A549 (cell line): ENCODE measurements around the gene RND2. TPM values are rescaled to one million over a fixed set of nuclear protein-coding genes. Genes with fewer than 3 reads are reported as not detected.

Experiments used
- ATAC-seq, 2 experiments: fragments of 200-7000 bp in 1 of 2; fragments of >200 bp in 1 of 2; cut with Nextera tagmentation in 1 of 2; cut with Tn5 transposase in 1 of 2; 3 replicates each; pipeline versions ENCODE4 v1.8.0 to v1.9.1; 2018 to 2020; ENCODE audit warnings: mild to moderate bottlenecking in 1 of 2, moderate library complexity in 1 of 2
- CTCF ChIA-PET: fragments of 300-600 bp; sonication (Branson Sonifier 250); formaldehyde crosslinking; extraction: SDS; loops from one replicate; lab custom pipeline; 2021; ENCODE audit warnings: antibody characterized with exemption, inconsistent platforms; lab: Yijun Ruan, JAX
- POLR2A ChIA-PET: fragments of 350-600 bp; formaldehyde crosslinking; extraction: SDS; loops from one replicate; lab custom pipeline; 2021; ENCODE audit warnings: antibody characterized with exemption, inconsistent platforms; lab: Yijun Ruan, JAX
- DNase-seq, 2 experiments: peaks; one replicate each; pipeline versions ENCODE4 v3.0.0 to v3.0.0-alpha.2; 2011 to 2016; ENCODE audit warnings: low read depth in 1 of 2, low spot score in 1 of 2
- FAIRE-seq: peaks from 2 replicates; lab custom pipeline; 2011; peaks lifted over from hg19 to GRCh38; lab: Jason Lieb, UNC
- H3K27ac ChIP-seq, 2 experiments: fragments of >200 bp; sonication (Bioruptor Twin); formaldehyde crosslinking; 3 replicates each; pipeline ENCODE4 v1.5.1; 2016 to 2017
- H3K4me1 ChIP-seq: fragments of >200 bp; sonication (Bioruptor Twin); formaldehyde crosslinking; 3 replicates; pipeline ENCODE4 v1.6.1; 2016
- H3K4me2 ChIP-seq: fragments of >200 bp; sonication (Bioruptor Twin); formaldehyde crosslinking; 3 replicates; pipeline ENCODE4 v1.6.1; 2016
- H3K4me3 ChIP-seq: fragments of >200 bp; sonication (Bioruptor Twin); formaldehyde crosslinking; 3 replicates; pipeline ENCODE4 v1.5.1; 2016
- H3K9me3 ChIP-seq: fragments of >200 bp; sonication (Bioruptor Twin); formaldehyde crosslinking; 3 replicates; pipeline ENCODE4 v1.6.1; 2016
- BHLHE40 ChIP-seq: IDR thresholded peaks from 2 replicates; pipeline ENCODE4 v1.6.1; 2012; ENCODE audit warnings: low read depth, low read length, inconsistent platforms
- CEBPB ChIP-seq, 2 experiments: fragments of >200 bp in 1 of 2; sonication (Bioruptor Twin) in 1 of 2; formaldehyde crosslinking in 1 of 2; IDR thresholded peaks; 2 replicates each; pipeline ENCODE4 v1.6.1; 2012 to 2016
- CHD2 ChIP-seq: fragments of 150-350 bp; IDR thresholded peaks from 2 replicates; pipeline ENCODE4 v1.6.1; 2014; ENCODE audit warnings: low read length; ENCODE audit not compliant: partially characterized antibody
- EHF ChIP-seq: fragments of 250-450 bp; sonication (Bioruptor Pico); IDR thresholded peaks from 2 replicates; pipeline ENCODE4 v1.5.0; 2020; ENCODE audit warnings: mild to moderate bottlenecking
- GATA3 ChIP-seq: IDR thresholded peaks from 2 replicates; pipeline ENCODE4 v1.6.1; 2012; ENCODE audit warnings: borderline replicate concordance
- HEYL ChIP-seq: fragments of 250-450 bp; sonication (Bioruptor Pico); IDR thresholded peaks from 2 replicates; pipeline ENCODE4 v1.8.0; 2021; ENCODE audit warnings: mild to moderate bottlenecking, moderate library complexity
- HMGXB4 ChIP-seq: fragments of 250-450 bp; sonication (Bioruptor Pico); IDR thresholded peaks from 2 replicates; pipeline ENCODE4 v1.5.0; 2021; ENCODE audit warnings: mild to moderate bottlenecking, moderate library complexity, borderline replicate concordance
- KDM1A ChIP-seq: fragments of 200-600 bp; sonication (generic); IDR thresholded peaks from 2 replicates; pipeline ENCODE4 v1.6.1; 2016; ENCODE audit warnings: low read depth, mild to moderate bottlenecking
- KDM5A ChIP-seq: fragments of 200-600 bp; sonication (generic); IDR thresholded peaks from 2 replicates; pipeline ENCODE4 v1.6.1; 2016; ENCODE audit warnings: antibody characterized with exemption, mild to moderate bottlenecking
- MAFK ChIP-seq: fragments of 450-650 bp; IDR thresholded peaks from 2 replicates; pipeline ENCODE4 v1.6.1; 2014; ENCODE audit not compliant: partially characterized antibody
- MAX ChIP-seq: IDR thresholded peaks from 2 replicates; pipeline ENCODE4 v1.6.1; 2012
- RAD21 ChIP-seq, 2 experiments: fragments of >200 bp in 1 of 2; sonication (Bioruptor Twin) in 1 of 2; formaldehyde crosslinking in 1 of 2; IDR thresholded peaks in 1 of 2; conservative IDR thresholded peaks in 1 of 2; 2 replicates in 1 of 2; 3 replicates in 1 of 2; pipeline ENCODE4 v1.6.1; 2012 to 2018; ENCODE audit warnings: inconsistent platforms in 1 of 2
- RARB ChIP-seq: fragments of 250-450 bp; sonication (Bioruptor Pico); IDR thresholded peaks from 2 replicates; pipeline ENCODE4 v1.8.0; 2021; ENCODE audit warnings: mild to moderate bottlenecking, moderate library complexity
- ZNF302 ChIP-seq: fragments of 250-450 bp; sonication (Bioruptor Pico); IDR thresholded peaks from 2 replicates; pipeline ENCODE4 v1.9.0; 2021; ENCODE audit warnings: inconsistent platforms, mild to moderate bottlenecking, moderate library complexity
- WGBS: methylation state at CpG from one replicate; pipeline ENCODE4 v1.1.6; 2017; ENCODE audit errors: missing lambda C conversion rate; 5-methylcytosine and 5-hydroxymethylcytosine counted together
- polyA plus RNA-seq, 4 experiments: library from polyadenylated mRNA; depleted of rRNA in 3 of 4; stranded (reverse); fragments of >200 nt; fragmentation: RNase III in 1 of 4; extraction: RNeasy Plus Mini Kit Qiagen cat#74134 plus additional on column Dnase treatment in 1 of 4; gene quantifications; 2 replicates in 3 of 4; 3 replicates in 1 of 4; pipeline ENCODE4 v1.2.3, GENCODE V29; 2011 to 2017
- TF ChIP-seq, protein P1 (sequence below): fragments of >200 bp; sonication (Bioruptor Twin); formaldehyde crosslinking; IDR thresholded peaks from 3 replicates; pipeline ENCODE4 v1.5.1; 2016
- TF ChIP-seq, protein P2 (sequence below): IDR thresholded peaks from 2 replicates; pipeline ENCODE4 v1.6.1; 2012; ENCODE audit warnings: low read depth, borderline replicate concordance
- TF ChIP-seq, protein P3 (sequence below): fragments of 200-600 bp; sonication (generic); IDR thresholded peaks from 2 replicates; pipeline ENCODE4 v1.6.1; 2016; ENCODE audit warnings: antibody characterized with exemption, mild to moderate bottlenecking, moderate library complexity
- TF ChIP-seq, protein P4 (sequence below): fragments of 450-650 bp; IDR thresholded peaks from 2 replicates; pipeline ENCODE4 v1.6.1; 2014; ENCODE audit warnings: antibody characterized with exemption

RND2 gene
- polyA plus RNA-seq, 2 of the 4 experiments (the other 2 are of a cell fraction), result 0.19 to 0.28 TPM

GRCh38 chr17:43079641-43080302 lies 54.7 kb downstream of the RND2 start:
- POLR2A ChIA-PET, result no interaction called here
- no peak for ATAC-seq
- H3K9me3 ChIP-seq, result no peaks in the 10 kb centered on the region
- H3K4me1 ChIP-seq, result no peaks in the 10 kb centered on the region
- TF ChIP-seq GATA3, result no peak
- no peak for TF ChIP-seq MAFK
- no peak for TF ChIP-seq CEBPB (IDR thresholded peaks at IDR 0.05)
- TF ChIP-seq KDM5A, result no peak
- no peak for TF ChIP-seq ZNF302 (CRISPR knock-in tag)
- TF ChIP-seq RAD21 (conservative IDR thresholded peaks at IDR 0.05 in 1 of 2, IDR thresholded peaks at IDR 0.05 in 1 of 2), result no peak
- no peak for TF ChIP-seq CHD2
- no peak for TF ChIP-seq RARB (CRISPR knock-in tag)
- TF ChIP-seq MAX, result no peak
- TF ChIP-seq, protein P1, sequence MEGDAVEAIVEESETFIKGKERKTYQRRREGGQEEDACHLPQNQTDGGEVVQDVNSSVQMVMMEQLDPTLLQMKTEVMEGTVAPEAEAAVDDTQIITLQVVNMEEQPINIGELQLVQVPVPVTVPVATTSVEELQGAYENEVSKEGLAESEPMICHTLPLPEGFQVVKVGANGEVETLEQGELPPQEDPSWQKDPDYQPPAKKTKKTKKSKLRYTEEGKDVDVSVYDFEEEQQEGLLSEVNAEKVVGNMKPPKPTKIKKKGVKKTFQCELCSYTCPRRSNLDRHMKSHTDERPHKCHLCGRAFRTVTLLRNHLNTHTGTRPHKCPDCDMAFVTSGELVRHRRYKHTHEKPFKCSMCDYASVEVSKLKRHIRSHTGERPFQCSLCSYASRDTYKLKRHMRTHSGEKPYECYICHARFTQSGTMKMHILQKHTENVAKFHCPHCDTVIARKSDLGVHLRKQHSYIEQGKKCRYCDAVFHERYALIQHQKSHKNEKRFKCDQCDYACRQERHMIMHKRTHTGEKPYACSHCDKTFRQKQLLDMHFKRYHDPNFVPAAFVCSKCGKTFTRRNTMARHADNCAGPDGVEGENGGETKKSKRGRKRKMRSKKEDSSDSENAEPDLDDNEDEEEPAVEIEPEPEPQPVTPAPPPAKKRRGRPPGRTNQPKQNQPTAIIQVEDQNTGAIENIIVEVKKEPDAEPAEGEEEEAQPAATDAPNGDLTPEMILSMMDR, result no peak
- no peak for TF ChIP-seq HMGXB4 (CRISPR knock-in tag)
- TF ChIP-seq, protein P2, sequence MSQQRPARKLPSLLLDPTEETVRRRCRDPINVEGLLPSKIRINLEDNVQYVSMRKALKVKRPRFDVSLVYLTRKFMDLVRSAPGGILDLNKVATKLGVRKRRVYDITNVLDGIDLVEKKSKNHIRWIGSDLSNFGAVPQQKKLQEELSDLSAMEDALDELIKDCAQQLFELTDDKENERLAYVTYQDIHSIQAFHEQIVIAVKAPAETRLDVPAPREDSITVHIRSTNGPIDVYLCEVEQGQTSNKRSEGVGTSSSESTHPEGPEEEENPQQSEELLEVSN, result no peak
- TF ChIP-seq BHLHE40, result no peak
- no peak for TF ChIP-seq KDM1A
- TF ChIP-seq EHF (CRISPR knock-in tag), result no peak
- TF ChIP-seq, protein P3, sequence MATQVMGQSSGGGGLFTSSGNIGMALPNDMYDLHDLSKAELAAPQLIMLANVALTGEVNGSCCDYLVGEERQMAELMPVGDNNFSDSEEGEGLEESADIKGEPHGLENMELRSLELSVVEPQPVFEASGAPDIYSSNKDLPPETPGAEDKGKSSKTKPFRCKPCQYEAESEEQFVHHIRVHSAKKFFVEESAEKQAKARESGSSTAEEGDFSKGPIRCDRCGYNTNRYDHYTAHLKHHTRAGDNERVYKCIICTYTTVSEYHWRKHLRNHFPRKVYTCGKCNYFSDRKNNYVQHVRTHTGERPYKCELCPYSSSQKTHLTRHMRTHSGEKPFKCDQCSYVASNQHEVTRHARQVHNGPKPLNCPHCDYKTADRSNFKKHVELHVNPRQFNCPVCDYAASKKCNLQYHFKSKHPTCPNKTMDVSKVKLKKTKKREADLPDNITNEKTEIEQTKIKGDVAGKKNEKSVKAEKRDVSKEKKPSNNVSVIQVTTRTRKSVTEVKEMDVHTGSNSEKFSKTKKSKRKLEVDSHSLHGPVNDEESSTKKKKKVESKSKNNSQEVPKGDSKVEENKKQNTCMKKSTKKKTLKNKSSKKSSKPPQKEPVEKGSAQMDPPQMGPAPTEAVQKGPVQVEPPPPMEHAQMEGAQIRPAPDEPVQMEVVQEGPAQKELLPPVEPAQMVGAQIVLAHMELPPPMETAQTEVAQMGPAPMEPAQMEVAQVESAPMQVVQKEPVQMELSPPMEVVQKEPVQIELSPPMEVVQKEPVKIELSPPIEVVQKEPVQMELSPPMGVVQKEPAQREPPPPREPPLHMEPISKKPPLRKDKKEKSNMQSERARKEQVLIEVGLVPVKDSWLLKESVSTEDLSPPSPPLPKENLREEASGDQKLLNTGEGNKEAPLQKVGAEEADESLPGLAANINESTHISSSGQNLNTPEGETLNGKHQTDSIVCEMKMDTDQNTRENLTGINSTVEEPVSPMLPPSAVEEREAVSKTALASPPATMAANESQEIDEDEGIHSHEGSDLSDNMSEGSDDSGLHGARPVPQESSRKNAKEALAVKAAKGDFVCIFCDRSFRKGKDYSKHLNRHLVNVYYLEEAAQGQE, result no peak
- no peak for TF ChIP-seq HEYL (CRISPR knock-in tag)
- TF ChIP-seq, protein P4, sequence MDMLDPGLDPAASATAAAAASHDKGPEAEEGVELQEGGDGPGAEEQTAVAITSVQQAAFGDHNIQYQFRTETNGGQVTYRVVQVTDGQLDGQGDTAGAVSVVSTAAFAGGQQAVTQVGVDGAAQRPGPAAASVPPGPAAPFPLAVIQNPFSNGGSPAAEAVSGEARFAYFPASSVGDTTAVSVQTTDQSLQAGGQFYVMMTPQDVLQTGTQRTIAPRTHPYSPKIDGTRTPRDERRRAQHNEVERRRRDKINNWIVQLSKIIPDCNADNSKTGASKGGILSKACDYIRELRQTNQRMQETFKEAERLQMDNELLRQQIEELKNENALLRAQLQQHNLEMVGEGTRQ, result no peak
- TF ChIP-seq, all 56 proteins: peak for 0
- CTCF ChIA-PET, result interaction anchor here (0.6 to 1.5 kb wide), 2 partner anchors 82 to 313 kb away, joined by 3 to 5 read pairs; no protein-coding TSS in a partner anchor
- no peak for DNase-seq
- H3K27ac ChIP-seq, result no peak overlapping the region
- whole genome bisulfite sequencing, result 97% methylated on average over 1 of the region's 1 CpG
- no peak overlapping the region for H3K4me3 ChIP-seq
- H3K4me2 ChIP-seq, result no peak overlapping the region
- FAIRE-seq, result no peak

Other genes starting within 250 kb of the RND2 start
- 1.1 and 1.6 TPM in 2 replicates for gene WNK4, start 244.6 kb upstream of the RND2 start, polyA plus RNA-seq (2011; rRNA removed)
- gene WNK4, start 244.6 kb upstream of the RND2 start, polyA plus RNA-seq (2017; fragmentation: RNase III; extraction: RNeasy Plus Mini Kit Qiagen cat#74134 plus additional on column Dnase treatment), result 1.3 to 1.5 TPM (median 1.5 TPM) in 3 replicates
- gene COA3, start 226.5 kb upstream of the RND2 start, polyA plus RNA-seq (2011; rRNA removed), result 126 and 170 TPM in 2 replicates
- 127 to 131 TPM (median 130 TPM) in 3 replicates for gene COA3, start 226.5 kb upstream of the RND2 start, polyA plus RNA-seq (2017; fragmentation: RNase III; extraction: RNeasy Plus Mini Kit Qiagen cat#74134 plus additional on column Dnase treatment)
- gene CNTD1, start 226.4 kb upstream of the RND2 start, polyA plus RNA-seq (2011; rRNA removed), result 0.06 and 0.07 TPM in 2 replicates
- 0.10 to 0.47 TPM (median 0.17 TPM) in 3 replicates for gene CNTD1, start 226.4 kb upstream of the RND2 start, polyA plus RNA-seq (2017; fragmentation: RNase III; extraction: RNeasy Plus Mini Kit Qiagen cat#74134 plus additional on column Dnase treatment)
- gene BECN1, start 200.9 kb upstream of the RND2 start, polyA plus RNA-seq (2011; rRNA removed), result 125 and 138 TPM in 2 replicates
- 98.9 to 103 TPM (median 99.8 TPM) in 3 replicates for gene BECN1, start 200.9 kb upstream of the RND2 start, polyA plus RNA-seq (2017; fragmentation: RNase III; extraction: RNeasy Plus Mini Kit Qiagen cat#74134 plus additional on column Dnase treatment)
- gene PSME3, start 191.8 kb upstream of the RND2 start, polyA plus RNA-seq (2011; rRNA removed), result 220 and 257 TPM in 2 replicates
- 214 to 241 TPM (median 223 TPM) in 3 replicates for gene PSME3, start 191.8 kb upstream of the RND2 start, polyA plus RNA-seq (2017; fragmentation: RNase III; extraction: RNeasy Plus Mini Kit Qiagen cat#74134 plus additional on column Dnase treatment)
- 2.7 and 3.0 TPM in 2 replicates for gene AOC2, start 180.7 kb upstream of the RND2 start, polyA plus RNA-seq (2011; rRNA removed)
- 1.7 to 1.9 TPM (median 1.8 TPM) in 3 replicates for gene AOC2, start 180.7 kb upstream of the RND2 start, polyA plus RNA-seq (2017; fragmentation: RNase III; extraction: RNeasy Plus Mini Kit Qiagen cat#74134 plus additional on column Dnase treatment)
- gene AOC3, start 174.0 kb upstream of the RND2 start, polyA plus RNA-seq (2011; rRNA removed), result 1.4 and 1.6 TPM in 2 replicates
- 0.79 to 1.1 TPM (median 0.97 TPM) in 3 replicates for gene AOC3, start 174.0 kb upstream of the RND2 start, polyA plus RNA-seq (2017; fragmentation: RNase III; extraction: RNeasy Plus Mini Kit Qiagen cat#74134 plus additional on column Dnase treatment)
- gene G6PC1, start 124.4 kb upstream of the RND2 start, polyA plus RNA-seq (2011; rRNA removed), result not detected in 2 replicates
- gene G6PC1, start 124.4 kb upstream of the RND2 start, polyA plus RNA-seq (2017; fragmentation: RNase III; extraction: RNeasy Plus Mini Kit Qiagen cat#74134 plus additional on column Dnase treatment), result not detected in 3 replicates
- gene AARSD1, start 60.8 kb upstream of the RND2 start, polyA plus RNA-seq (2011; rRNA removed), result 56.9 and 66.6 TPM in 2 replicates
- gene AARSD1, start 60.8 kb upstream of the RND2 start, polyA plus RNA-seq (2017; fragmentation: RNase III; extraction: RNeasy Plus Mini Kit Qiagen cat#74134 plus additional on column Dnase treatment), result 70.7 to 82.0 TPM (median 73.0 TPM) in 3 replicates
- gene PTGES3L, start 45.2 kb upstream of the RND2 start, polyA plus RNA-seq (2011; rRNA removed), result 1.0 and 1.8 TPM in 2 replicates
- 2.7 to 3.5 TPM (median 3.2 TPM) in 3 replicates for gene PTGES3L, start 45.2 kb upstream of the RND2 start, polyA plus RNA-seq (2017; fragmentation: RNase III; extraction: RNeasy Plus Mini Kit Qiagen cat#74134 plus additional on column Dnase treatment)
- 19.1 and 21.4 TPM in 2 replicates for gene RUNDC1, start 44.7 kb upstream of the RND2 start, polyA plus RNA-seq (2011; rRNA removed)
- gene RUNDC1, start 44.7 kb upstream of the RND2 start, polyA plus RNA-seq (2017; fragmentation: RNase III; extraction: RNeasy Plus Mini Kit Qiagen cat#74134 plus additional on column Dnase treatment), result 18.7 to 19.7 TPM (median 19.5 TPM) in 3 replicates
- 5,588 and 5,746 TPM in 2 replicates for gene RPL27, start 26.8 kb upstream of the RND2 start, polyA plus RNA-seq (2011; rRNA removed)
- gene RPL27, start 26.8 kb upstream of the RND2 start, polyA plus RNA-seq (2017; fragmentation: RNase III; extraction: RNeasy Plus Mini Kit Qiagen cat#74134 plus additional on column Dnase treatment), result 2,894 to 2,977 TPM (median 2,925 TPM) in 3 replicates
- gene IFI35, start 18.4 kb upstream of the RND2 start, polyA plus RNA-seq (2011; rRNA removed), result 20.2 and 21.3 TPM in 2 replicates
- 10.6 to 12.9 TPM (median 10.8 TPM) in 3 replicates for gene IFI35, start 18.4 kb upstream of the RND2 start, polyA plus RNA-seq (2017; fragmentation: RNase III; extraction: RNeasy Plus Mini Kit Qiagen cat#74134 plus additional on column Dnase treatment)
- gene VAT1, start 2.8 kb upstream of the RND2 start, polyA plus RNA-seq (2011; rRNA removed), result 167 and 169 TPM in 2 replicates
- gene VAT1, start 2.8 kb upstream of the RND2 start, polyA plus RNA-seq (2017; fragmentation: RNase III; extraction: RNeasy Plus Mini Kit Qiagen cat#74134 plus additional on column Dnase treatment), result 117 to 153 TPM (median 149 TPM) in 3 replicates
- gene BRCA1, start 100.1 kb downstream of the RND2 start, polyA plus RNA-seq (2011; rRNA removed), result 62.5 and 71.8 TPM in 2 replicates
- 41.0 to 45.5 TPM (median 41.6 TPM) in 3 replicates for gene BRCA1, start 100.1 kb downstream of the RND2 start, polyA plus RNA-seq (2017; fragmentation: RNase III; extraction: RNeasy Plus Mini Kit Qiagen cat#74134 plus additional on column Dnase treatment)
- 86.8 and 103 TPM in 2 replicates for gene NBR1, start 146.0 kb downstream of the RND2 start, polyA plus RNA-seq (2011; rRNA removed)
- 40.6 to 46.9 TPM (median 41.8 TPM) in 3 replicates for gene NBR1, start 146.0 kb downstream of the RND2 start, polyA plus RNA-seq (2017; fragmentation: RNase III; extraction: RNeasy Plus Mini Kit Qiagen cat#74134 plus additional on column Dnase treatment)
- 2.6 and 3.5 TPM in 2 replicates for gene TMEM106A, start 186.6 kb downstream of the RND2 start, polyA plus RNA-seq (2011; rRNA removed)
- 1.1 to 1.7 TPM (median 1.2 TPM) in 3 replicates for gene TMEM106A, start 186.6 kb downstream of the RND2 start, polyA plus RNA-seq (2017; fragmentation: RNase III; extraction: RNeasy Plus Mini Kit Qiagen cat#74134 plus additional on column Dnase treatment)
- gene CCDC200, start 203.4 kb downstream of the RND2 start, polyA plus RNA-seq (2011; rRNA removed), result not detected in 2 replicates
- not detected in 3 replicates for gene CCDC200, start 203.4 kb downstream of the RND2 start, polyA plus RNA-seq (2017; fragmentation: RNase III; extraction: RNeasy Plus Mini Kit Qiagen cat#74134 plus additional on column Dnase treatment)
- not detected in 2 replicates for gene RNU2-1, start 208.7 kb downstream of the RND2 start, polyA plus RNA-seq (2011; rRNA removed)
- not detected in 3 replicates for gene RNU2-1, start 208.7 kb downstream of the RND2 start, polyA plus RNA-seq (2017; fragmentation: RNase III; extraction: RNeasy Plus Mini Kit Qiagen cat#74134 plus additional on column Dnase treatment)